Neural crest cell (in vitro differentiated cells): ENCODE results near the gene SERPINB3. TPM values are rescaled to one million over a fixed set of nuclear protein-coding genes. Genes with fewer than 3 reads are reported as not detected.
"Not testable (repeated sequence)": the region's sequence is repeated elsewhere in the genome, so short reads cannot be mapped to it uniquely, and the experiment has no call there.

Experiments used
- DNase-seq: peaks from one replicate; pipeline ENCODE4 v3.0.0; 2021; ENCODE audit warnings: low read depth, mixed read lengths, low spot score
- H3K27ac Mint-ChIP-seq: one replicate; pipeline ENCODE4 v1.8.0; 2021; ENCODE audit warnings: mild to moderate bottlenecking, mixed read lengths; ENCODE audit not compliant: unreplicated experiment
- H3K27me3 Mint-ChIP-seq: 2 replicates; pipeline ENCODE4 v1.8.0; 2021; ENCODE audit warnings: low read depth, mild to moderate bottlenecking, mixed read lengths
- H3K36me3 Mint-ChIP-seq: 2 replicates; pipeline ENCODE4 v1.8.0; 2021; ENCODE audit warnings: low read depth, mild to moderate bottlenecking, mixed read lengths
- H3K4me1 Mint-ChIP-seq: 2 replicates; pipeline ENCODE4 v1.8.0; 2021; ENCODE audit warnings: mixed read lengths
- H3K4me3 Mint-ChIP-seq: one replicate; pipeline ENCODE4 v1.8.0; 2021; ENCODE audit warnings: mild to moderate bottlenecking, mixed read lengths
- H3K9me3 Mint-ChIP-seq: 2 replicates; pipeline ENCODE4 v1.8.0; 2021; ENCODE audit warnings: mixed read lengths
- CTCF ChIP-seq: fragments of 200-600 bp; sonication (generic); conservative IDR thresholded peaks from 2 replicates; pipeline ENCODE4 v1.5.0; 2021; ENCODE audit warnings: antibody characterized with exemption, mild to moderate bottlenecking
- total RNA-seq: library from RNA; stranded (reverse); gene quantifications from 2 replicates; pipeline ENCODE4 v1.2.1, GENCODE V29; 2021

Gene SERPINB3
- total RNA-seq, 1 donor from 2014 or later, result not detected

GRCh38 chr18:63641157-63641680, 20.5 kb downstream of the SERPINB3 start:
- H3K4me3 Mint-ChIP-seq, H3K9me3 Mint-ChIP-seq, H3K27ac Mint-ChIP-seq, DNase-seq, H3K36me3 Mint-ChIP-seq, H3K27me3 Mint-ChIP-seq, H3K4me1 Mint-ChIP-seq: not testable (repeated sequence)

- no peak for DNase-seq
- Mint-ChIP-seq H3K27me3 (no peaks in the 10 kb centered on the region), H3K4me1 (no peaks in the 10 kb centered on the region), H3K27ac (no peak overlapping the region), H3K9me3 (peaks cover 3% of the 10 kb centered on the region), H3K4me3 (no peak overlapping the region), H3K36me3 (no peaks in the 10 kb centered on the region)
- no peak for TF ChIP-seq CTCF
These were observed 24.0 kb downstream of the SERPINB3 start for GRCh38 chr18:63637703-63638102.

- no peak for DNase-seq
- TF ChIP-seq CTCF, result no peak
- Mint-ChIP-seq H3K27me3 (no peaks in the 10 kb centered on the region), H3K27ac (no peak overlapping the region), H3K36me3 (peaks cover 11% of the 10 kb centered on the region), H3K4me3 (no peak overlapping the region), H3K4me1 (no peaks in the 10 kb centered on the region), H3K9me3 (peaks cover 16% of the 10 kb centered on the region)
These were observed 33.9 kb downstream of the SERPINB3 start for GRCh38 chr18:63627819-63628218.

- Mint-ChIP-seq H3K4me3 (no peak overlapping the region), H3K27ac (no peak overlapping the region), H3K36me3 (peaks cover 11% of the 10 kb centered on the region), H3K9me3 (peaks cover 13% of the 10 kb centered on the region), H3K4me1 (no peaks in the 10 kb centered on the region), H3K27me3 (no peaks in the 10 kb centered on the region)
- TF ChIP-seq CTCF, result no peak
- no peak for DNase-seq
These were observed 35.3 kb downstream of the SERPINB3 start for GRCh38 chr18:63626431-63626830.

GRCh38 chr18:63624863-63625262, 36.8 kb downstream of the SERPINB3 start:
- H3K9me3 Mint-ChIP-seq, result peaks cover 13% of the 10 kb centered on the region
- H3K27ac Mint-ChIP-seq, result no peak overlapping the region
- H3K27me3 Mint-ChIP-seq, result no peaks in the 10 kb centered on the region
- no peak overlapping the region for H3K4me3 Mint-ChIP-seq
- no peak for DNase-seq
- no peak for TF ChIP-seq CTCF
- H3K4me1 Mint-ChIP-seq, result no peaks in the 10 kb centered on the region
- H3K36me3 Mint-ChIP-seq, result peaks cover 11% of the 10 kb centered on the region

GRCh38 chr18:63619661-63620060, 42.0 kb downstream of the SERPINB3 start:
- Mint-ChIP-seq H3K9me3 (peaks cover 3% of the 10 kb centered on the region), H3K36me3 (no peaks in the 10 kb centered on the region), H3K4me3 (no peak overlapping the region), H3K27ac (no peak overlapping the region), H3K4me1 (no peaks in the 10 kb centered on the region), H3K27me3 (no peaks in the 10 kb centered on the region)
- TF ChIP-seq CTCF, result no peak
- DNase-seq, result no peak
